Stimulated activated CD4-positive, alpha-beta T cell treated with anti-CD3 and anti-CD28 coated beads, Interleukin-1b, Interleukin-23, amount 100 ng/mL, for 24 hours (primary cell): ENCODE results near the gene KLHL29.

Experiments used
- DNase-seq, 4 experiments: peaks; one replicate each; pipeline ENCODE4 v3.0.0-alpha.2; 2020; ENCODE audit warnings: low read depth in 4 of 4, low spot score in 1 of 4

KLHL29 gene

GRCh38 chr2:23475036-23475435 lies 90.1 kb downstream of the KLHL29 start:
- no peak for DNase-seq

- no peak for DNase-seq
Measured at GRCh38 chr2:23475473-23475872, 90.5 kb downstream of the KLHL29 start.

- no peak for DNase-seq
Measured at GRCh38 chr2:23476786-23477185, 91.8 kb downstream of the KLHL29 start.

- no peak for DNase-seq
Measured at GRCh38 chr2:23477392-23477791, 92.4 kb downstream of the KLHL29 start.

- DNase-seq = no peak
Measured at GRCh38 chr2:23478087-23478932, 93.3 kb downstream of the KLHL29 start.

- no peak for DNase-seq
Measured at GRCh38 chr2:23478933-23479683, 94.1 kb downstream of the KLHL29 start.

GRCh38 chr2:23480957-23481797 lies 96.2 kb downstream of the KLHL29 start:
- DNase-seq = no peak

GRCh38 chr2:23482188-23482587 lies 97.2 kb downstream of the KLHL29 start:
- DNase-seq = no peak

- DNase-seq = no peak
Measured at GRCh38 chr2:23482607-23483006, 97.6 kb downstream of the KLHL29 start.

- DNase-seq = no peak
Measured at GRCh38 chr2:23483791-23484190, 98.8 kb downstream of the KLHL29 start.

GRCh38 chr2:23484275-23484674 lies 99.3 kb downstream of the KLHL29 start:
- no peak for DNase-seq

GRCh38 chr2:23484767-23485166 lies 99.8 kb downstream of the KLHL29 start:
- DNase-seq = no peak

- DNase-seq = no peak
Measured at GRCh38 chr2:23485261-23485660, 100.3 kb downstream of the KLHL29 start.

GRCh38 chr2:23485841-23486683 lies 101.1 kb downstream of the KLHL29 start:
- no peak for DNase-seq

GRCh38 chr2:23486684-23487075 lies 101.7 kb downstream of the KLHL29 start:
- no peak for DNase-seq

- DNase-seq = no peak
Measured at GRCh38 chr2:23487735-23488492, 102.9 kb downstream of the KLHL29 start.

- no peak for DNase-seq
Measured at GRCh38 chr2:23488584-23488983, 103.6 kb downstream of the KLHL29 start.

- DNase-seq = peak in 1 of 4 experiments; percentile 9
Measured at GRCh38 chr2:23489471-23490322, 104.7 kb downstream of the KLHL29 start.
